HG03469 (cell line): Measurements from ENCODE around the gene CBX1.
A peak's percentile ranks its signal among the peaks of the same experiment; 100 is the strongest.
"Not testable (repeated sequence)": the region's sequence is repeated elsewhere in the genome, so short reads cannot be mapped to it uniquely, and the experiment has no call there.

Experiments used
- ATAC-seq: cut with Tn5 transposase; IDR thresholded peaks from one replicate; pipeline ENCODE4 v1.9.1; 2021; ENCODE audit warnings: mild to moderate bottlenecking, moderate library complexity, moderate number of reproducible peaks; ENCODE audit not compliant: unreplicated experiment

The CBX1 gene

DNA sequence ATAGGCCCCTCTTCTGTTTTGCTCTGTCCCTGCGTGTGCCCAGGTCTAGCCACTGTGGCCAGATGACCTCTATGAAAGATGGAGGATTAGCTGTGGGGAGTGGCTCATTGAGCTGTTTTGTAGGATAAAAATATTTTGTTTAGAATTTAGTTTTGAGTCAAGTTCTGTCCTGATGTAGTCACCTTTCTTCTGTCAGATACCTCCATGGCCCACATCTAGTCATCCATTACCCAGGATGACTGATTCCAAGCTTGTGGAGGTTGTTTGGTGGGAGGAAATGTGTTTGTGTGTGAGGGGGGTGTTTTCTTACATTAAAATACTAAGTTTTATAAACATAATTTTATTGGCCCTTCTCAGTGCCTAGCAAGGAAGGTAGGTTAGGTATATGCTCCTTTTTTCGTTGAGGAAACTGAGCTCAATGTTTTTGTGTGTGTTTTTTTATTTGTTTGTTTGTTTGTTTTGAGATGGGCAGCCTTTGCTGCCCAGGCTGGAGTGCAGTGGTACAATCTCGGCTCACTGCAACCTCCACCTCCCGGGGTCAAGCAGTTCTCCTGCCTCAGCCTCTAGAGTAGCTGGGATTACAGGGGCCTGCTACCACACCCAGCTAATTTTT lies 22.6 kb upstream of the CBX1 start:
- ATAC-seq: no peak

DNA sequence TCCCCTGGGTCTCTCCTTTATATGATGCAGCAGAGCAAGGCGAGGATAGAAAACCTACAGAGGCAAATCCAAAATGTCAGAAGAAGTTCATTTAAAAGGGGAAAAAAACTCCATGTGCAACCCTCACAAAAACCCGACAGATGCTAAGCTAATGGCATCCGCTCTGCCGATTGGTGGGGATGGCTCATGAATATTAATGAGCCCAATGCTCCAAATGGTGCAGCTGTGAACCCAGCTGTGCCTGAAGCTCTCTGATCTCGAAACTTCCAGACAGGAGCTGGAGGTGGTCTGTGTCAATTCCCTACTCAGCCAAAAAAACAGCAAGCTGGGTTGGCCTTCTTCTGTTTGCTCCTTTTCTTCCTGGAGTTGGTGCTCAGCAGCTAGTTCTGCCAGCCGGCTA lies 21.8 kb upstream of the CBX1 start:
- no peak for ATAC-seq

DNA sequence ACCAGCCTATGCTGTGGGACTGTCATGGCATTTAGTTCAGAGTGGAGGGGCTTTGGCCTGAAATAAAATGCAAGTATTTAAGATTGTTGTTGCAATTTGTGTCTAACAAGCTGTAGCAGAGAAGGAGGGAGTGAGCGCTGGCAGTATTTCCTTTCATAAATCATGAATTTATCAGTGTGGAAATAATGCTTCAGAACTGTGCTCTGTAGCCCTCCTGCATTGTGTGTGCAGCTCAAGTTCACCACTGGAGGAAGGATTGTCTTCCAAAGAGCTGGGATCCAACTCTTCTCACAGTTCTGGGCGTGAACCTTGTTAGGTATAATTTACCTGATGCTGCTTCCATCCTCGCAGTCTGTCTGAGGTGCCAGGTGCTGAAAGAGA lies 21.4 kb upstream of the CBX1 start:
- ATAC-seq: no peak

DNA sequence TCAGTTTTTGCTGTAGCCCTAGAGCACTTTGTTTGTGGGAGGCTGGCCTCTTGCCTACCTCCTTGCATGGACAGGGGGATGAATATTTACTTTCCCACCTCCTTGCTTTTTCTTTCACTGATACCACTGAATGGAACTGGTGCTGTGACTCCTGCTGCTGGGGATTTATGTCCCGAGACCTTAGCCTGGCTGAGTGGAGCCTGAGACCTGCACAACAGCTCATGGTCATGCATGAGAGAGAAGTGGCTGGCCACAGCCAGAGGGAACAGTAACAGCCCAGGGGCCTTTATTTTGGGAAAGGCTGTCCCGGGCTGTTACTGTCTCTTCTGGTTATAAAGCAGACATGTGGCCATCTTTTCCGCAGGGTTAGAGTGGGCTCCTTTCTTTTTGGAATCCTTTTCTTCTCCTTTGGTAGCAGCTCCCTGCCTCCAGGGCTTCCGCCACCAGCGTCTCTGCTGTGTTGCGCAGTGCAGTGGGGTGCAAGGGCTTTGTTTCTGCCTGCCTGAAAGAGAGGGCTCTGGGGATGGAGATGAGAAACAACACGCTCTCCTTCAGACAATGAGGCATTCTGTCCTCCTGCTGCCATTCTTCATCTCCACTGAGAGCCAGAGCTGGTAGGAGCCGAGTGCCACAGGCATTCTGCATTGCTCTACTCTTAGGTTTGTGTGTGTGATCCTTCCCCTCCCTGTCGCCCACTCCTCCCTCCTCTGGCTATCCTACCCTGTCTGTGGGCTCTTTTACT lies 20.8 kb upstream of the CBX1 start:
- ATAC-seq: no peak

DNA sequence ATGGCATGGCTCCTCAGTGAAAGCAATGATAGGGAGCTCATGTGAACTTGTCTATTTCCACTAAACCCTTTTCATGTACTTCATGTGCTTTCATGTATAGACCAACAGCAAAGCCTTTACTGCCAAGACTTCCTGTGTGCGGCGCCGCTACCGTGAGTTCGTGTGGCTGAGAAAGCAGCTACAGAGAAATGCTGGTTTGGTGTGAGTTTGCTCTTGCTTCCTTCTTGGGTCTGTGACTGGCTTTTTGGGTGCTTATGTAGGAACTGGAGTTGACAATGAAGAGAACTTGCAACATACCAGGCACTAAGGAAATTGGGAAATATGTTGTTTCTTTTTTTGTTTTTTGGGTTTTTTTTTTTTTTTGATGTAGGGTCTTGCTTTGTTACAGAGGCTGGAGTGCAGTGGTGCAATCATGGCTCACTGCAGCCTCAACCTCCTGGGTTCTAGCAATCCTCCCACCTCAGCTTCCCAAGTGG lies 12.0 kb upstream of the CBX1 start:
- ATAC-seq: no peak

DNA sequence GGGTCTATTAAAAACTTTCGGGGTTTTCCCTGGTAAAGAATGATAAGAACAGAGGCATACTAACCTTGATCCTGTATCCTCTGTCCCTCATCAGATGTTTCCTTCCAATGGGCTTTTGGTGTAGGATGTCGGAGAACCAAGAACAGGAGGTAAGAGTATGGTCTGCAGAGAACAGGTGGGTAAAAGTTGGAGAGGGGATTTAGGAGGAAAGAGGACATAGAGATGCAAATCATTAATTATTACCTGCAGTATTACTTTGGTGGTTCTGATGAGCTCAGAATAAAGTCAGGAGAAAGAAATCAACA lies 10.6 kb upstream of the CBX1 start:
- no peak for ATAC-seq

DNA sequence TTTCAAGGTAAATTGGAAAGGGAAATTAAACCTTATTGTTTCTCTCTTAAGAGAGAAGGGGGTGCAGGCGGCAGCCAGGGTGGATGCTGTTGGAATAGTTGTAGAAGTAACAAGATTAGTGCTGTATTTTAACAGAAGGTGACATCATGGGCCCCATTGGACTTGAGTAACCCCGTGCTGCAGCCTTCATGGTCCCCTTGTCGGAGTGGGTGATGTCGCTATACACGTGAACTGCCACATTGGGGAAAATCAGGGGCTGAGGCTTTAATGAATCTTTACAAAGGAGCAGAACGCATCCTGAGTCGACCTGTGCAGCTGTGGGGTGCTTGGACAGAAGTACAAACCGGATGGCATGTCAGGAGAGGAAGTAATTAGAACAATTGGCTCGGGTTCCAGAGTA lies 9.5 kb upstream of the CBX1 start:
- ATAC-seq: no peak

DNA sequence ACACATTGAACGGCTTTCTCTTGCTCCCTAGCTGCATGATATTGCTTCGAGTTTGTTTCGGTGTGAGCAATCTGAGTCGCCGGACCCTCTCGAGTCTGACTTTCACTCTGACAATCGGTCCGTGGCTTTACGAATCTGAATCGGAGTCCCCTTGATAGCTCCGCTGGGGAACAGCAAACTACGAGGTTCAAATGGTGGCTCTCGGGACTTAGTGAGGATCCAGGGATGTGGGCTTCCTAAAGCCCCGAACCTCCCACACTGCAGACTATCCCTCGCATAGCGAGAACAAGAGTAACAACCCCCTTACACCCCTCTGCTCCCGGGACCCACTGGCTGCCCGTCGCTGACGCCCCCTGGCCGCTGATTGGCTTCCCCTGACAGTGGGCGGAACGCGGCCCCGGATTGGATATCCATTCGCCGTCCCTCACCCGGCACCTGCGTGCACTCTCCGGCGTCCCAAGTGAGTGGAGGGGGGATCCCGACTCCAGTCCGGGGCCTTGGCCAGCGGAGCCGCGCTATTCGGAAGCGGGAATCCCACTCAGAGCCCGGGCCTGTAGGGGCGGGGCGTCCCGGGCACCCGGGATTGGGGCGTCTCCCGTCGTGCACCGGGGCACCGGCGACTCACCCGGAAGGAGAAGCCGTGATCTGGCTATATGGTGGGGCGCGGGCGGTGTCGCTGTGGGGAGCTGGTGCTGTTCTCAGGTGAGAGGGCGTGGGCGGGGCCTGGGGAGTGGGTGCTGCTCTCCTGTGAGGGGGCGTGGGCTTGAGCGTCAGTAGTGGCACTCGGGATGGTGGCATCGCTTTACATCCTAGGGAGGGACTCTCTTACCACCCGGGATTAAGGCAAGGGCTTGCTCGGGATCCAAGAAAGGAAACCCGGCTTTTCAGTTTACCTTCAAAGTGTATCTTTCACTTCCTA lies 6.1 kb upstream of the CBX1 start, which contains the start of gene SNX11:
Gene SNX11 (plus strand): TSS at position 630 of the 919 bp plus-strand sequence. CDS start 4,278 bp downstream, outside the sequence.
- peak; percentile 57 for ATAC-seq

DNA sequence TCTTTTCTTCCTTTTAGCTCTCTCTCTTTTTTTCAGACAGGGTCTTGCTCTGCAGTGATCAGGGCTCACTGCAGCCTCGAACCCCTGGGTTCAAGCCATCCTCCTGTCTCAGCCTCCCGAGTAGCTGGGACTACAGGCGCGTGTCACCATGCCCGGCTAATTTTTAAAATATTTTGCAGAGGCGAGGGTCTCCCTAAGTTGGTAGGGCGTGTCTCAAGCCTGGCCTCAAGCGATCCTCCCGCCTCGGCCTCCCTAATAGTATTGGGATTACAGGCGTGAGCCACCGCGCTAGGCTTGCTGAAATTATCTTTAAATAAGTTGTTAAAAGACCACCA lies 5.5 kb upstream of the CBX1 start:
- ATAC-seq: no peak

DNA sequence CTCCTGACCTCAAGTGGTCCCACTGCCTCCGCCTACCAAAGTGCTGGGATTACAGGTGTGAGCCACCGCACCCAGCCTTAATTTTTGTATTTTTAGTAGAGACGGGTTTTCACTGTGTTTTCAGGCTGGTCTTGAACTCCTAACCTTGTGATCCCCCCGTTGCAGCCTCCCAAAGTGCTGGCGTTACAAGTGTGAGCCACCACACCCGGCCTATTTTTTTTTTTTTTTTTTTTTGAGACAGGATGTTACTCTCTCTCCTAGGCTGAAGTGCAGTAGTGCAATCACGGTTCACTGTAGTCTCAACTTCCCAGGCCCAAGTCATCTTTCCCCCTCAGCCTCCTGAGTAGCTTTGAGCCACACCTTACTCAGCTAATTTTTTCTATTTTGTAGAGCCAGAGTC lies 3.2 kb upstream of the CBX1 start:
- ATAC-seq: no peak

DNA sequence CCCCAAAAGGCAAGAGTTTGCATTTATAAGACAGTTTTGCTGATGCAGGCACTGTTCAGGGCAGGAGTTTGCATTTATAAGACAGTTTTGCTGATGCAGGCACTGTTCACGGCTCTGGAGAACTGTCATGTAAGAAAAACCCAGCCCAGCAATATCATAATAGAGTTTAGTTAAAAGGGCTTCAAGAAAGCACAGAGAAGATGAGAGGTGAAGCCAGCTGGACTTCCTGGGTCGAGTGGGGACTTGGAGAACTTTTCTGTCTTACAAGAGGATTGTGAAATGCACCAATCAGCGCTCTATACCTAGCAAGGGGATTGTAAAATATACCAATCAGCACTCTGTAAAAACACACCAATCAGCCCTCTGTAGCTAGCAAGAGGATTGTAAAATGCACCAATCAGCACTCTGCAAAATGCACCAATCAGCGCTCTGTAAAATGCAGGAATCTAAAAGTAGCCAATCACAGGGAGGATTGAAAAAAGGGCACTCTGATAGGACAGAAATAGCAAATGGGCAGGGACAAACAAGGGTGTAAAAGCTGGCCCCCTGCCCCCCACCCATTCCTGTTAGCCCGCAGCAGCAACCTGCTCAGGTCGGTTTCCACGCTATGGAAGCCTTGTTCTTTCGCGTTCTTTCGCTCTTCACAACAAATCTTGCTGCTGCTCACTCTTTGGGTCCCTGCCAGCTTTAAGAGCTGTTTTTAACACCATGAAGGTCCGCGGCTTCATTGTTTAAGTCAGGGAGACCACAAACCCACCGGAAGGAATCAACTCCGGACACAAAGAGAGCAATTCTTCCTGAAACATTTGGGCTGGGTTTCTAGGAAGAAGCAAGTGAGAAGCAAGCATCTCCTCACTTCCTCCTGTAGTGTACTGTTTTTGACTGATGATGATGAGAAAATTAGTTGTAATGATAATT lies 1.8 kb upstream of the CBX1 start:
- no peak for ATAC-seq

DNA sequence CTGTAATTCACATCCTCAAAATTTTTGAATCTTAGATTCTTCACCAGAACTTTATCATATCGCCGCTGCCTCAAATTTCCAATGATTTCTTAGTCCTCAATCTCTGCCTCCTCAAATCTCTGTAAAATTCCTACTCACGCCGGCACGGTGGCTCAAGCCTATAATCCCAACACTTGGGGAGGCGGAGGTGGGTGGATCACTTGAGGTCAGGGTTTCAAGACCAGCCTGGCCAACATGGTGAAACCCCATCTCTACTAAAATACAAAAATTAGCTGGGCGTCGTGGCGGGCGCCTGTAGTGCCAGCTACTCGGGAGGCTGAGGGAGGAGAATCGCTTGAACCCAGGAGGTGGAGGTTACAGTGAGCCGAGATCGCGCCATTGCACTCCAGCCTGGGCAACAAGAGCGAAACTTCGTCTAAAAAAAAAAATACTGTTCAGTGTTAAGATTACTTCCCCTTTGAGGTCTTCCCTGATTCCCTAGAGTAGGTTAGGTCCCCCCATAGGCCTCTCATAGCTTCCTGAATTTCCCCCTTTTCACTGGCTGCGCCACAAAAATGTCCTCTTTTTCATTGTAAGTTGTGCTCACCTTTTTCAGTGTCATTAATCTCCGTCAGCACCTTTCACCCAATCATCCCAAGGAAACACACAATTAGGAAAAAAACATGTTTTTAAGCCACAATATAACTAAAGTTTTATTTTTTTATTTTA lies 919 bp upstream of the CBX1 start:
- no peak for ATAC-seq

DNA sequence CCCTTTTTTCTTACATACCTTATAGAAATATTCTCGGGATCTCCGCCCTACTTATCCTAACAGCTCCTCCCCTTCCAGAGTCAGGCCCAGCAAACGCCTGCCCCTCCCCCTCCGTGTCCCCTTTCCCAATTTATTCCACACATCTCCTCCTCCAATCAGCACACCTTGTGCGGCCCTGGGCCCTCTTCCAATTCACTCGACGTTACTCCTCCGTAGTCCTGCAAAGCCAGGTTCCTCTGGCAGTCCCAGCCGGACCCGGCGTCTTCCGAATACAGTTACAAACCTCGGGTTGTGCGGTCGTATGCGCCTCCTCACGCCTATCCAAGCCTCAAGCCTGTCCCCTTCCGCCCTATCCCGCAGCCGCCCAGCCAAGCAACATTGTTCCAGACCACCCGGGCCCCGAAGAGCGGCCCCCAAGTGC lies 677 bp downstream of the CBX1 start:
- ATAC-seq: no peak

DNA sequence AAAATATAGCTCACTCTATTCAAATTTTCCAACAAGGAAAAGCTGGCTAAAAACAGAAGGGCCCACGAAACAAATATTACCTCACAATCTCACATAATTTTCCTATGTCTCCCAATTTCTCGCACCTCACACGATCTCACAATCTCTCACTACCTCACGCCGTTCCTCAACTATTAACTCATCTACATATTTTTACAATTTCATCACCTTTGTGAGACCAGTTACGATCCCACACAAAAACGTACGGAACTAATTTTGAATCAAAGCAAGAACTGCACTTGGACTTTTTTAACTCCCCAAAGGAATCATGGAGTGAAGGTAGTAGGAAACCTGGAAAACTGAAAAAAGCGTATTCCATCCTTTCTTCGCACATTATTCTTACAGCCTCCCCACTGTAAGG lies 1.1 kb downstream of the CBX1 start:
- ATAC-seq: no peak

DNA sequence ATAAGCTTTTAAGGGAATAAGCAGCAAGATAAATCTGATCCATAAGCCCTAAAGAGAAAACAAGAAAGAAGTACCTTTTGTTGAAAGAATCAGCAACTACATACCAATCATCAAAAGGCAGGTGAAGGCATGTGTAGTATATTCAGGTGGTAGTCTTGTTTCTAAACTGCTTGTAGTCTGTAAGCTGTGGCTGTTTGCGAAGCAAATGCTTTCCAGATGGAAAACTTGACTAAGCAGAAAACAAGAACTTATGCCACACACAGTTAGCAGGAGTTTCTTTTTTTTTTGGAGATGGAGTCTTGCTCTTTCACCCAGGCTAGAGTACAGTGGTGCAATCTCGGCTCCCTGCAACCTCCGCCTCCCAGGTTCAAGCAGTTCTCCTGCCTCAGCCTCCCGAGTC lies 5.7 kb downstream of the CBX1 start:
- ATAC-seq: no peak

DNA sequence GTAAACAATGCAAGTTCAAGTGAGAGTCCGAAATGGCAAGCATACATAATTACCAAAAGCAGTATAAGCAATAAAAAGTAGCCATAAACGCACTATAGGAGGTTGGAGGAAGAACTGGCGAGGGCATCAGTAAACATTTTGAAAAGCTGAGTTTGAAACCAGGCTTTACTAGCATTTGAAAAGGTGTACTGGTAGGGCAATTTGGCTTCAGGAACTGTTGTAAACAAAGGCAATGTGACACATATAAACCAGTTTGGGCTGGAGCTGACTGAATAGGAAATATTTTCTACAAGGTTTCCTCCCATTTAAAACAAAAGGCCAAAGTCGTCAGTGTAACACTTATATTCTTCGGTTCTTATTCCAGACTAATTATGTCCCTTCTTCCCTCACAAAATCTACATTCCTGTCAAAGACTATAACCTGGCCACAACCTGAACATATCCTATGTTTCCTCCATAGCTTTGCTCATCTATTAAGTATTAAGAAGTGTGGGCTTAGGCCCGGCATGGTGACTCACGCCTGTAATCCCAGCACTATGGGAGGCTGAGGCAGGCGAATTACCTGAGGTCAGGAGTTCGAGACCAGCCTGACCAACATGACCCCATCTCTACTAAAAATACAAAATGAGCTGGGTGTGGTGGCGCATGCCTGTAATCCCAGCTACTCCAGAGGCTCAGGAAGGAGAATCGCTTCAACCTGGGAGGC lies 7.8 kb downstream of the CBX1 start:
- ATAC-seq: no peak

DNA sequence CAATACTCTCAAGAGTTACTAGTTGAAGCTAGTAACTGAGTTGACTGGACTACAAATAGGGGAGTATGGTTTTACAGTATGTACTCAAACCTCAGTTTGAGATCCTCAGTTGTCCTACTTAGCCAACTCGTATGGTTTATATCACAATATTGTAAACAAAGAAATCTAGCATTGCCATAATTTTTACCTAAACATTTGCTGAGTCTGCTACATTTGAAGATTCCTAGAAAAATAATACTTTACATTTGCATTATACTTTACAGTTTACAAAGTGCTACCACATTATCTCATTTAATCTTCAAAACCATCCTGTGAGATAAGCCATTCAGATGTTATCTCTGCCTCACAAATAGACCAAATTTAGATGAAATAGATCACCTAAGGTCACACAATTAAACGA lies 16.3 kb downstream of the CBX1 start:
- ATAC-seq: no peak

DNA sequence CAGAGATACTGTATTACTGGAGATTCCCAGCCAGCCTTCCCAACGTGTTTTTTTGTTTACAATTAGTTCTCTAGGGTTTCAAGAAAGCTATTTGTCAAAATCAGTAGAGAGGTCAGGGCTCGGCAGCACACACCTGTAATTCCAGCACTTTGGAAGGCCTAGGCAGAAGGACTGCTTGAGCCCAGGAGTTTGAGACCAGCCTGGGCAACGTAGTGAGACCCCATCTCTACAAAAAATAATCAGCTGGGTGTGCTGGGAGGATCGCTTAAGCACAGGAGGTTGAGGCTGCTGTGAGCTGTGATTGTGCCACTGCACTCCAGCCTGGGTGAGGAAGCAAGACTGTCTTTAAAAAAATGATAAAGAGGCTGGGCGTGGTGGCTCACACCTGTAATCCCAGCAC lies 19.4 kb downstream of the CBX1 start:
- ATAC-seq: no peak

DNA sequence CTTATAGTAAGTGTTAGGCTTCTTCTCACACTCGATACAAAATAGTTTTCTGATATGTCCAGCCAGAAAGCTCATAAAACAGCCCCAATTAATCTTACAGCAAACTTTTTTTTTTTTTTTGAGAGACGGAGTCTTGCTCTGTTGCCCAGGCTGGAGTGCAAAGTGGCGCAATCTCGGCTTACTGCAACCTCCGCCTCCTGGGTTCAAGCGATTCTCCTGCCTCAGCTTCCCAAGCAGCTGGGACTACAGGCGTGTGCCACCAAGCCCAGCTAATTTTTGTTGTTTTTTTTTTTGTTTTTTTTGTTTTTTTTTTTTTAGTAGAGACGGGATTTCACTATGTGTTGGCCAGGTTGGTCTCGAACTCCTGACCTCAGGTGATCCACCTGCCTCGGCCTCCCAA lies 24.1 kb downstream of the CBX1 start:
- not testable (repeated sequence) for ATAC-seq
